Heart right ventricle (tissue), 16 donors: ENCODE results near the gene PMF1. TPM values are rescaled to one million over a fixed set of nuclear protein-coding genes. Genes with fewer than 3 reads are reported as not detected.
"Not testable (repeated sequence)": the region's sequence is repeated elsewhere in the genome, so short reads cannot be mapped to it uniquely, and the experiment has no call there.

ENCODE experiments used
- ATAC-seq, 8 donors: fragments of 200-7000 bp; cut with Tn5 transposase; one replicate each; pipeline ENCODE4 v1.9.1; 2020; ENCODE audit warnings: mild to moderate bottlenecking in 8 of 8, moderate library complexity in 8 of 8, moderate number of reproducible peaks in 1 of 8
- DNase-seq, 2 donors: peaks; one replicate each; pipeline ENCODE4 v3.0.0-alpha.2; 2020
- H3K27ac ChIP-seq, 10 donors: fragments of 200-600 bp; sonication (generic) in 2 of 10; one replicate each; pipeline versions ENCODE4 v1.5.0 to v1.8.0; 2020 to 2022; ENCODE audit warnings: mild to moderate bottlenecking in 3 of 10
- H3K27me3 ChIP-seq, 7 donors: fragments of 200-600 bp; one replicate each; pipeline ENCODE4 v1.8.0; 2021 to 2022; ENCODE audit warnings: mild to moderate bottlenecking in 2 of 7
- H3K36me3 ChIP-seq, 9 donors: fragments of 200-600 bp; sonication (generic) in 1 of 9; one replicate each; pipeline versions ENCODE4 v1.5.0 to v1.8.0; 2020 to 2022; ENCODE audit warnings: mild to moderate bottlenecking in 2 of 9
- H3K4me1 ChIP-seq, 9 donors: fragments of 200-600 bp; sonication (generic) in 1 of 9; one replicate each; pipeline versions ENCODE4 v1.5.0 to v1.8.0; 2020 to 2022; ENCODE audit warnings: mild to moderate bottlenecking in 4 of 9
- H3K4me3 ChIP-seq, 10 donors: fragments of 200-600 bp; sonication (generic) in 2 of 10; one replicate each; pipeline versions ENCODE4 v1.5.0 to v1.8.0; 2020 to 2022; ENCODE audit warnings: mild to moderate bottlenecking in 7 of 10, moderate library complexity in 2 of 10
- H3K9me3 ChIP-seq, 11 donors: fragments of 200-600 bp in 10 of 11; sonication (generic) in 2 of 11; one replicate each; pipeline versions ENCODE4 v1.5.0 to v1.8.0; 2013 to 2022; ENCODE audit warnings: mild to moderate bottlenecking in 2 of 11, control low read depth in 1 of 11, moderate library complexity in 1 of 11
- CTCF ChIP-seq, 9 donors: fragments of 200-600 bp; sonication (generic) in 2 of 9; IDR thresholded peaks; one replicate each; pipeline versions ENCODE4 v1.5.0 to v1.8.0; 2021 to 2022; ENCODE audit warnings: antibody characterized with exemption in 9 of 9, mild to moderate bottlenecking in 5 of 9, moderate library complexity in 1 of 9
- WGBS, 2 donors: extraction: QIAGEN DNeasy Blood & Tissue Kit; methylation state at CpG; one replicate each; pipeline ENCODE4 v1.1.7; 2013; ENCODE audit warnings: inconsistent platforms in 1 of 2; 5-methylcytosine and 5-hydroxymethylcytosine counted together
- intact Hi-C, 10 donors: fragments of 100-400 bp; cut with DNase I; formaldehyde crosslinking; loops; one replicate each; pipeline versions ENCODE4 v1.11.1 to v1.14.2; 2022
- polyA plus RNA-seq, 2 donors: library from polyadenylated mRNA; stranded (reverse); fragments of 200-250 nt; gene quantifications; one replicate each; pipeline ENCODE4 v1.2.3, GENCODE V29; 2013
- total RNA-seq, 10 donors: library from RNA; stranded (reverse); fragmentation: NEBNext Ultra II Directional in 3 of 10; extraction: Animal tissue kit (Norgen Biotek cat#: 25700) in 3 of 10; gene quantifications; one replicate each; pipeline versions ENCODE4 v1.2.1 to v1.2.4, GENCODE V29; 2021 to 2023
- donor health status: Arrhythmogenic right ventricular cardiomyopathy.
- donor health status: ischemic (EF 13 %, LVEDD 7.1; RV severe dilation, severe dysfunction).
- donor health status: healthy with polysubstance abuse.
- donor health status: DM: no; HTN: yes; CAD: no.
- donor health status: DM: no; HTN: no; CAD: no.
- donor health status: ischemic (EF 25% LVEDD 6.9; RV normal size, moderate dysfunction).
- donor health status: ischemic (EF 25% LVEDD 5.7; RV mildly dilated, moderate dysfunction).
- donor health status: healthy.
- donor health status: DM: yes; HTN: yes; CAD: no.
- donor health status: Ischemic cardiomyopathy.
- donor health status: ischemic (EF 35%, LVEDD 5.7; RV mildly dilated, moderate dysfunction).
- donor health status: nonischemic (EF 11% LVEDD 7.7; RV severe dilation, severe dysfunction).
- donor health status: DM: yes; HTN: yes; CAD: no.
- donor health status: PGD.
- donor health status: ischemic (EF 29% LVEDD 5.4; RV normal size, mild dysfunction).
- donor health status: nonischemic (EF 23%, LVEDD 6.1; RV moderate dilation, normal function).

PMF1 gene
- total and polyA plus RNA-seq, 12 donors, result 55.9 to 122 (median 69.9) TPM

GRCh38 chr1:156177919-156178654 lies 34.7 kb upstream of the PMF1 start:
- no peaks in the 10 kb centered on the region for H3K4me1 ChIP-seq

GRCh38 chr1:156180471-156180870 lies 32.3 kb upstream of the PMF1 start:
- DNase-seq (no peak), ATAC-seq (no peak)
- no peaks in the 10 kb centered on the region for H3K4me1 ChIP-seq
- peaks cover 0 to 23% (median 0%) of the 10 kb centered on the region in 9 donors for H3K36me3 ChIP-seq
- H3K9me3 ChIP-seq, result no peaks in the 10 kb centered on the region
- no peak for TF ChIP-seq CTCF (IDR thresholded peaks at IDR 0.05)
- H3K4me3 ChIP-seq, result no peak overlapping the region
- no peak overlapping the region for H3K27ac ChIP-seq
- intact Hi-C loops, result no loop called here
- peaks cover 0 to 10% (median 0%) of the 10 kb centered on the region in 7 donors for H3K27me3 ChIP-seq
- WGBS, 2 donors, result 93 to 95% methylated on average over 3 of the region's 3 CpGs

More at GRCh38 chr1:156177919-156178654, 34.7 kb upstream of the PMF1 start:
- Histone ChIP-seq H3K9me3 (no peaks in the 10 kb centered on the region), H3K27ac (no peak overlapping the region), H3K36me3 (peaks cover 0 to 47% (median 0%) of the 10 kb centered on the region in 9 donors), H3K27me3 (peaks cover 0 to 10% (median 0%) of the 10 kb centered on the region in 7 donors), H3K4me3 (no peak overlapping the region)
- intact Hi-C loops, result no loop called here
- ATAC-seq (no peak), DNase-seq (no peak)
- TF ChIP-seq CTCF (IDR thresholded peaks at IDR 0.05), result no peak
- WGBS, 2 donors, result 73 to 75% methylated on average over 7 of the region's 7 CpGs

GRCh38 chr1:156181391-156181924 lies 31.3 kb upstream of the PMF1 start:
- WGBS, 2 donors, result 30 to 39% methylated on average over 8 of the region's 8 CpGs
- H3K9me3 ChIP-seq, DNase-seq, H3K27ac ChIP-seq, ATAC-seq, H3K4me3 ChIP-seq, H3K4me1 ChIP-seq, intact Hi-C loops: not testable (repeated sequence)
- peaks cover 0 to 10% (median 0%) of the 10 kb centered on the region in 7 donors for H3K27me3 ChIP-seq
- H3K36me3 ChIP-seq, result peaks cover 0 to 13% (median 0%) of the 10 kb centered on the region in 9 donors

- H3K27me3 ChIP-seq, result peaks cover 0 to 10% (median 0%) of the 10 kb centered on the region in 7 donors
- H3K9me3 ChIP-seq, result peaks cover 0 to 12% (median 0%) of the 10 kb centered on the region in 11 donors
- H3K4me1 ChIP-seq, H3K27ac ChIP-seq, intact Hi-C loops, H3K36me3 ChIP-seq, H3K4me3 ChIP-seq, DNase-seq, ATAC-seq: not testable (repeated sequence)
- 74 to 76% methylated on average over 12 of the region's 12 CpGs for WGBS, 2 donors
These were observed 30.6 kb upstream of the PMF1 start for GRCh38 chr1:156182010-156182779.

- DNase-seq, H3K27ac ChIP-seq, H3K27me3 ChIP-seq, H3K36me3 ChIP-seq, H3K4me3 ChIP-seq, intact Hi-C loops, ATAC-seq, H3K4me1 ChIP-seq: not testable (repeated sequence)
- WGBS, 2 donors, result 91 to 93% methylated on average over 2 of the region's 2 CpGs
- H3K9me3 ChIP-seq, result peaks cover 0 to 12% (median 0%) of the 10 kb centered on the region in 11 donors
These were observed 26.2 kb upstream of the PMF1 start for GRCh38 chr1:156186347-156187177.

GRCh38 chr1:156190265-156190664 lies 22.5 kb upstream of the PMF1 start:
- peaks cover 0 to 12% (median 0%) of the 10 kb centered on the region in 11 donors for H3K9me3 ChIP-seq
- 74 to 80% methylated on average over 4 of the region's 4 CpGs for WGBS, 2 donors

More at GRCh38 chr1:156190265-156190664, 22.5 kb upstream of the PMF1 start:
- DNase-seq, H3K27ac ChIP-seq, ATAC-seq, H3K36me3 ChIP-seq, H3K4me3 ChIP-seq, H3K27me3 ChIP-seq: not testable (repeated sequence)
- intact Hi-C loops, result loop anchor here in 1 of 10 donors (5.0 kb wide), 1 partner anchor 33 kb away; no protein-coding TSS in a partner anchor
- H3K4me1 ChIP-seq, result peaks cover 0 to 17% (median 15%) of the 10 kb centered on the region in 9 donors
